ENCODE results near the gene USP34.

GRCh38 chr2:61437170-61437569, 33.7 kb downstream of the USP34 start:
- no peak for TF ChIP-seq CTCF (conservative IDR thresholded peaks at IDR 0.05; ENCODE audit: low read depth, low read length)
- no peak for TF ChIP-seq CHD1 (IDR thresholded peaks at IDR 0.05; ENCODE audit: low read depth, low read length)
- TF ChIP-seq POLR2A (IDR thresholded peaks at IDR 0.05; ENCODE audit: low read depth, low read length), result no peak
- no peak for TF ChIP-seq RAD21 (IDR thresholded peaks at IDR 0.05; ENCODE audit: low read length)
- no peak for TF ChIP-seq MXI1 (IDR thresholded peaks at IDR 0.05; ENCODE audit: borderline replicate concordance, low read depth, low read length)
- no peak for TF ChIP-seq FOS (IDR thresholded peaks at IDR 0.05; ENCODE audit: low read depth, low read length)

Data from IMR-90 (cell line).